Liver (tissue), 9 donors: Measurements from ENCODE around the gene RUNDC1. TPM values are rescaled to one million over a fixed set of nuclear protein-coding genes. Genes with fewer than 3 reads are reported as not detected.
"Not testable (repeated sequence)": the region's sequence is repeated elsewhere in the genome, so short reads cannot be mapped to it uniquely, and the experiment has no call there.

Experiments used
- DNase-seq: peaks from one replicate; pipeline ENCODE4 v3.0.0-alpha.2; 2017; ENCODE audit warnings: low spot score
- H3K27ac ChIP-seq, 2 donors: one replicate each; pipeline ENCODE4 v1.7.0; 2013; ENCODE audit warnings: inconsistent platforms in 2 of 2, low read length in 2 of 2, control low read depth in 1 of 2, low read depth in 1 of 2, mild to moderate bottlenecking in 1 of 2
- H3K27me3 ChIP-seq, 4 donors: one replicate each; pipeline versions ENCODE4 v1.6.1 to v1.7.0; 2013; ENCODE audit warnings: low read length in 3 of 4, inconsistent platforms in 1 of 4, mild to moderate bottlenecking in 1 of 4, moderate library complexity in 1 of 4; ENCODE audit not compliant: control insufficient read depth in 4 of 4, insufficient read depth in 4 of 4
- H3K36me3 ChIP-seq, 4 donors: one replicate each; pipeline versions ENCODE4 v1.6.1 to v1.7.0; 2013; ENCODE audit warnings: low read length in 3 of 4, mild to moderate bottlenecking in 3 of 4, low read depth in 1 of 4, moderate library complexity in 1 of 4; ENCODE audit not compliant: control insufficient read depth in 4 of 4, insufficient read depth in 3 of 4
- H3K4me1 ChIP-seq, 4 donors: one replicate each; pipeline versions ENCODE4 v1.6.1 to v1.7.0; 2013; ENCODE audit warnings: low read length in 3 of 4, mild to moderate bottlenecking in 3 of 4, moderate library complexity in 1 of 4; ENCODE audit not compliant: control insufficient read depth in 4 of 4, insufficient read depth in 4 of 4
- H3K4me3 ChIP-seq, 3 donors: one replicate each; pipeline versions ENCODE4 v1.6.1 to v1.7.0; 2013; ENCODE audit warnings: low read length in 3 of 3, control low read depth in 1 of 3, low read depth in 1 of 3, mild to moderate bottlenecking in 1 of 3
- H3K9ac ChIP-seq, 2 donors: one replicate each; pipeline ENCODE4 v1.7.0; 2013; ENCODE audit warnings: low read length in 2 of 2, mild to moderate bottlenecking in 2 of 2, moderate library complexity in 2 of 2, control low read depth in 1 of 2, low read depth in 1 of 2
- H3K9me3 ChIP-seq, 4 donors: one replicate each; pipeline versions ENCODE4 v1.6.1 to v1.7.0; 2013; ENCODE audit warnings: low read length in 3 of 4; ENCODE audit not compliant: control insufficient read depth in 4 of 4
- EGR1 ChIP-seq, 2 donors: IDR thresholded peaks; 2 replicates each; pipeline ENCODE4 v1.6.1; 2016 to 2018; ENCODE audit warnings: antibody characterized with exemption in 2 of 2, low read depth in 2 of 2
- FOXA1 ChIP-seq: IDR thresholded peaks from 2 replicates; pipeline ENCODE4 v1.6.1; 2016; ENCODE audit warnings: antibody characterized with exemption
- FOXA2 ChIP-seq: IDR thresholded peaks from 2 replicates; pipeline ENCODE4 v1.6.1; 2016; ENCODE audit warnings: antibody characterized with exemption
- GABPA ChIP-seq, 2 donors: IDR thresholded peaks in 1 of 2; conservative IDR thresholded peaks in 1 of 2; 2 replicates each; pipeline ENCODE4 v1.6.1; 2016; ENCODE audit warnings: antibody characterized with exemption in 2 of 2, mild to moderate bottlenecking in 1 of 2, moderate library complexity in 1 of 2
- HNF4A ChIP-seq, 2 donors: conservative IDR thresholded peaks; 2 replicates each; pipeline ENCODE4 v1.6.1; 2016; ENCODE audit warnings: antibody characterized with exemption in 2 of 2, mild to moderate bottlenecking in 2 of 2
- HNF4G ChIP-seq: IDR thresholded peaks from 2 replicates; pipeline ENCODE4 v1.6.1; 2016; ENCODE audit warnings: antibody characterized with exemption
- MAX ChIP-seq: IDR thresholded peaks from 2 replicates; pipeline ENCODE4 v1.6.1; 2016; ENCODE audit warnings: antibody characterized with exemption
- NR2F2 ChIP-seq: IDR thresholded peaks from 2 replicates; pipeline ENCODE4 v1.6.1; 2016; ENCODE audit warnings: antibody characterized with exemption
- RAD21 ChIP-seq, 2 donors: IDR thresholded peaks; 2 replicates each; pipeline ENCODE4 v1.6.1; 2016; ENCODE audit warnings: antibody characterized with exemption in 2 of 2, mild to moderate bottlenecking in 2 of 2
- RXRA ChIP-seq, 2 donors: IDR thresholded peaks; 2 replicates each; pipeline ENCODE4 v1.6.1; 2017 to 2018; ENCODE audit warnings: antibody characterized with exemption in 2 of 2, mild to moderate bottlenecking in 1 of 2
- TAF1 ChIP-seq: conservative IDR thresholded peaks from 2 replicates; pipeline ENCODE4 v1.6.1; 2016; ENCODE audit warnings: antibody characterized with exemption, mild to moderate bottlenecking
- YY1 ChIP-seq: IDR thresholded peaks from 2 replicates; pipeline ENCODE4 v1.6.1; 2016; ENCODE audit warnings: antibody characterized with exemption, mild to moderate bottlenecking
- WGBS: extraction: QIAGEN DNeasy Blood & Tissue Kit; methylation state at CpG from one replicate; pipeline ENCODE4 v1.1.7; 2013; 5-methylcytosine and 5-hydroxymethylcytosine counted together
- polyA plus RNA-seq, 2 donors: library from polyadenylated mRNA; stranded (reverse) in 1 of 2; unstranded in 1 of 2; fragments of 200-250 nt in 1 of 2; fragments of >200 nt in 1 of 2; fragmentation: Nextera tagmentation in 1 of 2; extraction: Ambion mirVana in 1 of 2; gene quantifications; one replicate each; pipeline versions ENCODE4 v1.2.1 to v1.2.3, GENCODE V29; 2013 to 2015
- total RNA-seq, 2 donors: library from RNA; depleted of rRNA; stranded (reverse); fragments of >200 nt; gene quantifications; one replicate each; pipeline ENCODE4 v1.2.3, GENCODE V29; 2014
- TF ChIP-seq, protein P1 (sequence below): IDR thresholded peaks from 2 replicates; pipeline ENCODE4 v1.6.1; 2016; ENCODE audit warnings: antibody characterized with exemption
- TF ChIP-seq, protein P2 (sequence below): IDR thresholded peaks from 2 replicates; pipeline ENCODE4 v1.6.1; 2016; ENCODE audit warnings: antibody characterized with exemption
- TF ChIP-seq, protein P3 (sequence below): fragments of 150-350 bp; IDR thresholded peaks from 2 replicates; pipeline ENCODE4 v1.5.1; 2017; ENCODE audit warnings: improper control_type of control experiment, low read depth, low read length; ENCODE audit not compliant: missing input control
- TF ChIP-seq, protein P4 (sequence below): IDR thresholded peaks from 2 replicates; pipeline ENCODE4 v1.6.1; 2016; ENCODE audit warnings: antibody characterized with exemption, mild to moderate bottlenecking
- donor health status: healthy.
- donor health status: healthy.
- donor health status: healthy.
- donor health status: healthy.
- donor health status: healthy.

Gene RUNDC1
- total and polyA plus RNA-seq, 4 donors, result 2.9 to 8.1 (median 4.4) TPM

DNA sequence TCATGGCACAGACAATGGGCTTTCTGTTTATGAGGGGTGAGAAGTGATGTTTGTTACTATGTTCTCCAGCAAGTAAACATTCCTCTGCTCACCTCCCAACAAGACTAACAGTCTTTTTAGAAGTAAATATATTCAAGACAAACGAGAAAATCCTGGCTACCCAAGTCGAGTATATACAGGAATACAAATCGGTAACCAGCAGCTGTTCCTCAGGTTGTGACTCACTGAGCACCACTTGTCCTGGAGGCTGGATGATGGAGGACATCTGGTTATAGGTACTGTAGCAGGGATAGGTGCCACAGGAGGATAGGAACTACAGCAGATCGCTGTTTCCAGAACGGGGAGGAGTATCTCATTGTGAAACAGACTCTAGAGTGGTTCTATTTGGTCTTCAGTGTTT lies 12.5 kb downstream of the RUNDC1 start:
- H3K27me3 ChIP-seq, result no peaks in the 10 kb centered on the region
- H3K36me3 ChIP-seq, result peaks cover 22 to 43% (median 27%) of the 10 kb centered on the region in 4 donors
- H3K27ac ChIP-seq, result no peak overlapping the region
- no peak for DNase-seq
- TF ChIP-seq MAX (no peak), TAF1 (no peak), NR2F2 (no peak), HNF4A (conservative IDR thresholded peaks at IDR 0.05) (no peak), FOXA1 (no peak), FOXA2 (no peak), GABPA (IDR thresholded peaks at IDR 0.05 in 1 of 2, conservative IDR thresholded peaks at IDR 0.05 in 1 of 2) (no peak), YY1 (no peak), RXRA (IDR thresholded peaks at IDR 0.05) (no peak), EGR1 (IDR thresholded peaks at IDR 0.05; ENCODE audit: low read depth in 2 of 2) (no peak)
- TF ChIP-seq, protein P1, sequence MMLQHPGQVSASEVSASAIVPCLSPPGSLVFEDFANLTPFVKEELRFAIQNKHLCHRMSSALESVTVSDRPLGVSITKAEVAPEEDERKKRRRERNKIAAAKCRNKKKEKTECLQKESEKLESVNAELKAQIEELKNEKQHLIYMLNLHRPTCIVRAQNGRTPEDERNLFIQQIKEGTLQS, result no peak
- TF ChIP-seq, protein P2, sequence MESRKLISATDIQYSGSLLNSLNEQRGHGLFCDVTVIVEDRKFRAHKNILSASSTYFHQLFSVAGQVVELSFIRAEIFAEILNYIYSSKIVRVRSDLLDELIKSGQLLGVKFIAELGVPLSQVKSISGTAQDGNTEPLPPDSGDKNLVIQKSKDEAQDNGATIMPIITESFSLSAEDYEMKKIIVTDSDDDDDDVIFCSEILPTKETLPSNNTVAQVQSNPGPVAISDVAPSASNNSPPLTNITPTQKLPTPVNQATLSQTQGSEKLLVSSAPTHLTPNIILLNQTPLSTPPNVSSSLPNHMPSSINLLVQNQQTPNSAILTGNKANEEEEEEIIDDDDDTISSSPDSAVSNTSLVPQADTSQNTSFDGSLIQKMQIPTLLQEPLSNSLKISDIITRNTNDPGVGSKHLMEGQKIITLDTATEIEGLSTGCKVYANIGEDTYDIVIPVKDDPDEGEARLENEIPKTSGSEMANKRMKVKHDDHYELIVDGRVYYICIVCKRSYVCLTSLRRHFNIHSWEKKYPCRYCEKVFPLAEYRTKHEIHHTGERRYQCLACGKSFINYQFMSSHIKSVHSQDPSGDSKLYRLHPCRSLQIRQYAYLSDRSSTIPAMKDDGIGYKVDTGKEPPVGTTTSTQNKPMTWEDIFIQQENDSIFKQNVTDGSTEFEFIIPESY, result no peak
- TF ChIP-seq, protein P3, sequence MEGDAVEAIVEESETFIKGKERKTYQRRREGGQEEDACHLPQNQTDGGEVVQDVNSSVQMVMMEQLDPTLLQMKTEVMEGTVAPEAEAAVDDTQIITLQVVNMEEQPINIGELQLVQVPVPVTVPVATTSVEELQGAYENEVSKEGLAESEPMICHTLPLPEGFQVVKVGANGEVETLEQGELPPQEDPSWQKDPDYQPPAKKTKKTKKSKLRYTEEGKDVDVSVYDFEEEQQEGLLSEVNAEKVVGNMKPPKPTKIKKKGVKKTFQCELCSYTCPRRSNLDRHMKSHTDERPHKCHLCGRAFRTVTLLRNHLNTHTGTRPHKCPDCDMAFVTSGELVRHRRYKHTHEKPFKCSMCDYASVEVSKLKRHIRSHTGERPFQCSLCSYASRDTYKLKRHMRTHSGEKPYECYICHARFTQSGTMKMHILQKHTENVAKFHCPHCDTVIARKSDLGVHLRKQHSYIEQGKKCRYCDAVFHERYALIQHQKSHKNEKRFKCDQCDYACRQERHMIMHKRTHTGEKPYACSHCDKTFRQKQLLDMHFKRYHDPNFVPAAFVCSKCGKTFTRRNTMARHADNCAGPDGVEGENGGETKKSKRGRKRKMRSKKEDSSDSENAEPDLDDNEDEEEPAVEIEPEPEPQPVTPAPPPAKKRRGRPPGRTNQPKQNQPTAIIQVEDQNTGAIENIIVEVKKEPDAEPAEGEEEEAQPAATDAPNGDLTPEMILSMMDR, result no peak
- WGBS, result 91% methylated on average over 5 of the region's 5 CpGs
- H3K4me1 ChIP-seq, result peaks cover 4 to 9% (median 5%) of the 10 kb centered on the region in 4 donors
- H3K9ac ChIP-seq, result no peak overlapping the region
- no peaks in the 10 kb centered on the region for H3K9me3 ChIP-seq
- H3K4me3 ChIP-seq, result no peak overlapping the region

DNA sequence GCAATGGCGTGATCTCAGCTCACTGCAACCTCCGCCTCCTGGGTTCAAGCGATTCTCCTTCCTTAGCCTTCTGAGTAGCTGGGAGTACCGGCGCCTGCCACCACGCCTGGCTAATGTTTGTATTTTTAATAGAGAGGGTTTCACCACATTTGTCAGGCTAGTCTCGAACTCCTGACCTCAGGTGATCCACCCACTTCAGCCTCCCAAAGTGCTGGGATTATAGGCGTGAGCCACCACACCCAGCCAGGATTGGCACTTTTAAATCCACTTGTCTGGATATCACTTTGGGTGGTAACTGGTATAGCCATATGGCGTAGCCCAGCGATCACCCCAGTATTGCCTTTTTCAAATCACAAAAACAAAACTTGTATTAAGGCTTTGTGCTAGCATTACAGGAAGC lies 13.5 kb downstream of the RUNDC1 start:
- DNase-seq, H3K9me3 ChIP-seq, H3K4me3 ChIP-seq, H3K27ac ChIP-seq, H3K27me3 ChIP-seq, H3K4me1 ChIP-seq, H3K9ac ChIP-seq: not testable (repeated sequence)
- WGBS, result 84% methylated on average over 10 of the region's 10 CpGs
- peaks cover 19 to 38% (median 27%) of the 10 kb centered on the region in 4 donors for H3K36me3 ChIP-seq

DNA sequence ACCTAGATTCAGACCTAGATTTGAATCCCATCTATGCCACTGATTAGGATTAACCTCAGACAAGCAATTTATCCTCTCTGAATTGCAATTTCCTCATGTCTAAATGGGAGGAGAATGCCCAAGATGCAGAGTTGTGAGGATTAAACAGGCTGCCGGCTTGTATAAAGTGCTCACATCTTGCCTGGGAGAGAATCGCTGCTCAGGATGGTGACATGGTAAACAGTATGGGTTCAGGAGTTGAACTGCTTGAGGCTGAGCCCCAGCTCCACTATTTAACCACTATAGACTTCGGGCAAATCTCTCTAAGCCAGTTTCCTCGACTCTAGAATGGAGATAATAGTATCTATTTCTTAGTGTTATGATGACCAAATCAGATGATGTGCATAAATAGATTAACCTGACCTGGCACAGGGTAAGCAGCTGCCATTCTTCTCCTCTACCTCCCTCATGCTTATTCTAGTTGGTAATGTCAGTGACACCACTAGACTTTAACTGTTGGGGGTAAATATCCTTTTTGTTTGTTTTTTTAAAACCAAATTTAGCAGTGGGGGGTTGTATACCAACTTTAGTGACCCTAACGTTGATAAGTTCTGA lies 17.1 kb downstream of the RUNDC1 start:
- TF ChIP-seq, protein P4, sequence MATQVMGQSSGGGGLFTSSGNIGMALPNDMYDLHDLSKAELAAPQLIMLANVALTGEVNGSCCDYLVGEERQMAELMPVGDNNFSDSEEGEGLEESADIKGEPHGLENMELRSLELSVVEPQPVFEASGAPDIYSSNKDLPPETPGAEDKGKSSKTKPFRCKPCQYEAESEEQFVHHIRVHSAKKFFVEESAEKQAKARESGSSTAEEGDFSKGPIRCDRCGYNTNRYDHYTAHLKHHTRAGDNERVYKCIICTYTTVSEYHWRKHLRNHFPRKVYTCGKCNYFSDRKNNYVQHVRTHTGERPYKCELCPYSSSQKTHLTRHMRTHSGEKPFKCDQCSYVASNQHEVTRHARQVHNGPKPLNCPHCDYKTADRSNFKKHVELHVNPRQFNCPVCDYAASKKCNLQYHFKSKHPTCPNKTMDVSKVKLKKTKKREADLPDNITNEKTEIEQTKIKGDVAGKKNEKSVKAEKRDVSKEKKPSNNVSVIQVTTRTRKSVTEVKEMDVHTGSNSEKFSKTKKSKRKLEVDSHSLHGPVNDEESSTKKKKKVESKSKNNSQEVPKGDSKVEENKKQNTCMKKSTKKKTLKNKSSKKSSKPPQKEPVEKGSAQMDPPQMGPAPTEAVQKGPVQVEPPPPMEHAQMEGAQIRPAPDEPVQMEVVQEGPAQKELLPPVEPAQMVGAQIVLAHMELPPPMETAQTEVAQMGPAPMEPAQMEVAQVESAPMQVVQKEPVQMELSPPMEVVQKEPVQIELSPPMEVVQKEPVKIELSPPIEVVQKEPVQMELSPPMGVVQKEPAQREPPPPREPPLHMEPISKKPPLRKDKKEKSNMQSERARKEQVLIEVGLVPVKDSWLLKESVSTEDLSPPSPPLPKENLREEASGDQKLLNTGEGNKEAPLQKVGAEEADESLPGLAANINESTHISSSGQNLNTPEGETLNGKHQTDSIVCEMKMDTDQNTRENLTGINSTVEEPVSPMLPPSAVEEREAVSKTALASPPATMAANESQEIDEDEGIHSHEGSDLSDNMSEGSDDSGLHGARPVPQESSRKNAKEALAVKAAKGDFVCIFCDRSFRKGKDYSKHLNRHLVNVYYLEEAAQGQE, result no peak
- no peak for TF ChIP-seq HNF4G
- TF ChIP-seq RAD21 (IDR thresholded peaks at IDR 0.05), result no peak
- no peak for TF ChIP-seq FOXA1
- DNase-seq, result no peak
- 9% methylated on average over 5 of the region's 5 CpGs for WGBS

More for the DNA sequence above, 17.1 kb downstream of the RUNDC1 start:
- H3K27ac ChIP-seq, result peak overlapping the region; percentile 61 to 62
- H3K36me3 ChIP-seq, result peaks cover 4 to 25% (median 14%) of the 10 kb centered on the region in 4 donors
- H3K4me1 ChIP-seq, result peaks cover 8 to 19% (median 15%) of the 10 kb centered on the region in 4 donors
- H3K27me3 ChIP-seq, result no peaks in the 10 kb centered on the region
- H3K9me3 ChIP-seq, result no peaks in the 10 kb centered on the region
- peak overlapping the region; percentile 19 to 73 for H3K9ac ChIP-seq
- peak overlapping the region in 2 of 3 donors; percentile 2 to 14 for H3K4me3 ChIP-seq
